ENCODE measurements around the gene EIF2S2.

Gene EIF2S2

GRCh38 chr20:34122274-34122980, 10.4 kb upstream of the EIF2S2 start:
- DNase-seq (ENCODE audit: low read depth, low spot score) = no peak

- DNase-seq (ENCODE audit: low read depth, low spot score) = no peak
These were observed 8.2 kb upstream of the EIF2S2 start for GRCh38 chr20:34120213-34120612.

GRCh38 chr20:34115232-34115631, 3.2 kb upstream of the EIF2S2 start:
- no peak for DNase-seq (ENCODE audit: low read depth, low spot score)

- DNase-seq (ENCODE audit: low read depth, low spot score) = no peak
These were observed 2.8 kb upstream of the EIF2S2 start for GRCh38 chr20:34114809-34115208.

GRCh38 chr20:34112600-34113101, 608 bp upstream of the EIF2S2 start:
- DNase-seq (ENCODE audit: low read depth, low spot score) = no peak

- DNase-seq (ENCODE audit: low read depth, low spot score) = no peak
These were observed 1.1 kb downstream of the EIF2S2 start for GRCh38 chr20:34110745-34111641.

GRCh38 chr20:34110025-34110744, 1.9 kb downstream of the EIF2S2 start:
- DNase-seq (ENCODE audit: low read depth, low spot score) = no peak

- no peak for DNase-seq (ENCODE audit: low read depth, low spot score)
These were observed 2.6 kb downstream of the EIF2S2 start for GRCh38 chr20:34109442-34109841.

- no peak for DNase-seq (ENCODE audit: low read depth, low spot score)
These were observed 3.3 kb downstream of the EIF2S2 start for GRCh38 chr20:34108616-34109174.

- no peak for DNase-seq (ENCODE audit: low read depth, low spot score)
These were observed 5.9 kb downstream of the EIF2S2 start for GRCh38 chr20:34105978-34106675.

- no peak for DNase-seq (ENCODE audit: low read depth, low spot score)
These were observed 8.0 kb downstream of the EIF2S2 start for GRCh38 chr20:34104059-34104458.

GRCh38 chr20:34102342-34102741, 9.7 kb downstream of the EIF2S2 start:
- DNase-seq (ENCODE audit: low read depth, low spot score) = no peak

- DNase-seq (ENCODE audit: low read depth, low spot score) = no peak
These were observed 11.5 kb downstream of the EIF2S2 start for GRCh38 chr20:34100576-34100975.

- no peak for DNase-seq (ENCODE audit: low read depth, low spot score)
These were observed 12.4 kb downstream of the EIF2S2 start for GRCh38 chr20:34099675-34100074.

- no peak for DNase-seq (ENCODE audit: low read depth, low spot score)
These were observed 13.5 kb downstream of the EIF2S2 start for GRCh38 chr20:34098570-34098969.

GRCh38 chr20:34096699-34097444, 15.2 kb downstream of the EIF2S2 start:
- no peak for DNase-seq (ENCODE audit: low read depth, low spot score)

GRCh38 chr20:34095825-34096224, 16.2 kb downstream of the EIF2S2 start:
- DNase-seq (ENCODE audit: low read depth, low spot score) = no peak

GRCh38 chr20:34093895-34094294, 18.1 kb downstream of the EIF2S2 start:
- DNase-seq (ENCODE audit: low read depth, low spot score) = no peak

GRCh38 chr20:34091637-34092200, 20.3 kb downstream of the EIF2S2 start:
- DNase-seq (ENCODE audit: low read depth, low spot score) = no peak

- no peak for DNase-seq (ENCODE audit: low read depth, low spot score)
These were observed 21.4 kb downstream of the EIF2S2 start for GRCh38 chr20:34090645-34091044.

Data from activated CD4-positive, CD25-positive, alpha-beta regulatory T cell treated with anti-CD3 and anti-CD28 coated beads, Interleukin-2, amount 50 U/mL, for 16 hours (primary cell).